Heart right ventricle (tissue), 16 donors: ENCODE data around the gene REL. TPM values are rescaled to one million over a fixed set of nuclear protein-coding genes. Genes with fewer than 3 reads are reported as not detected.
A peak's percentile ranks its signal among the peaks of the same experiment; 100 is the strongest.

Experiments used
- ATAC-seq, 8 donors: fragments of 200-7000 bp; cut with Tn5 transposase; one replicate each; pipeline ENCODE4 v1.9.1; 2020; ENCODE audit warnings: mild to moderate bottlenecking in 8 of 8, moderate library complexity in 8 of 8, moderate number of reproducible peaks in 1 of 8
- DNase-seq, 2 donors: peaks; one replicate each; pipeline ENCODE4 v3.0.0-alpha.2; 2020
- H3K27ac ChIP-seq, 10 donors: fragments of 200-600 bp; sonication (generic) in 2 of 10; one replicate each; pipeline versions ENCODE4 v1.5.0 to v1.8.0; 2020 to 2022; ENCODE audit warnings: mild to moderate bottlenecking in 3 of 10
- H3K27me3 ChIP-seq, 7 donors: fragments of 200-600 bp; one replicate each; pipeline ENCODE4 v1.8.0; 2021 to 2022; ENCODE audit warnings: mild to moderate bottlenecking in 2 of 7
- H3K36me3 ChIP-seq, 9 donors: fragments of 200-600 bp; sonication (generic) in 1 of 9; one replicate each; pipeline versions ENCODE4 v1.5.0 to v1.8.0; 2020 to 2022; ENCODE audit warnings: mild to moderate bottlenecking in 2 of 9
- H3K4me1 ChIP-seq, 9 donors: fragments of 200-600 bp; sonication (generic) in 1 of 9; one replicate each; pipeline versions ENCODE4 v1.5.0 to v1.8.0; 2020 to 2022; ENCODE audit warnings: mild to moderate bottlenecking in 4 of 9
- H3K4me3 ChIP-seq, 10 donors: fragments of 200-600 bp; sonication (generic) in 2 of 10; one replicate each; pipeline versions ENCODE4 v1.5.0 to v1.8.0; 2020 to 2022; ENCODE audit warnings: mild to moderate bottlenecking in 7 of 10, moderate library complexity in 2 of 10
- H3K9me3 ChIP-seq, 11 donors: fragments of 200-600 bp in 10 of 11; sonication (generic) in 2 of 11; one replicate each; pipeline versions ENCODE4 v1.5.0 to v1.8.0; 2013 to 2022; ENCODE audit warnings: mild to moderate bottlenecking in 2 of 11, control low read depth in 1 of 11, moderate library complexity in 1 of 11
- CTCF ChIP-seq, 9 donors: fragments of 200-600 bp; sonication (generic) in 2 of 9; IDR thresholded peaks; one replicate each; pipeline versions ENCODE4 v1.5.0 to v1.8.0; 2021 to 2022; ENCODE audit warnings: antibody characterized with exemption in 9 of 9, mild to moderate bottlenecking in 5 of 9, moderate library complexity in 1 of 9
- WGBS, 2 donors: extraction: QIAGEN DNeasy Blood & Tissue Kit; methylation state at CpG; one replicate each; pipeline ENCODE4 v1.1.7; 2013; ENCODE audit warnings: inconsistent platforms in 1 of 2; 5-methylcytosine and 5-hydroxymethylcytosine counted together
- intact Hi-C, 10 donors: fragments of 100-400 bp; cut with DNase I; formaldehyde crosslinking; loops; one replicate each; pipeline versions ENCODE4 v1.11.1 to v1.14.2; 2022
- polyA plus RNA-seq, 2 donors: library from polyadenylated mRNA; stranded (reverse); fragments of 200-250 nt; gene quantifications; one replicate each; pipeline ENCODE4 v1.2.3, GENCODE V29; 2013
- total RNA-seq, 10 donors: library from RNA; stranded (reverse); fragmentation: NEBNext Ultra II Directional in 3 of 10; extraction: Animal tissue kit (Norgen Biotek cat#: 25700) in 3 of 10; gene quantifications; one replicate each; pipeline versions ENCODE4 v1.2.1 to v1.2.4, GENCODE V29; 2021 to 2023
- donor health status: Arrhythmogenic right ventricular cardiomyopathy.
- donor health status: ischemic (EF 13 %, LVEDD 7.1; RV severe dilation, severe dysfunction).
- donor health status: healthy with polysubstance abuse.
- donor health status: DM: no; HTN: yes; CAD: no.
- donor health status: DM: no; HTN: no; CAD: no.
- donor health status: ischemic (EF 25% LVEDD 6.9; RV normal size, moderate dysfunction).
- donor health status: ischemic (EF 25% LVEDD 5.7; RV mildly dilated, moderate dysfunction).
- donor health status: healthy.
- donor health status: DM: yes; HTN: yes; CAD: no.
- donor health status: Ischemic cardiomyopathy.
- donor health status: ischemic (EF 35%, LVEDD 5.7; RV mildly dilated, moderate dysfunction).
- donor health status: nonischemic (EF 11% LVEDD 7.7; RV severe dilation, severe dysfunction).
- donor health status: DM: yes; HTN: yes; CAD: no.
- donor health status: PGD.
- donor health status: ischemic (EF 29% LVEDD 5.4; RV normal size, mild dysfunction).
- donor health status: nonischemic (EF 23%, LVEDD 6.1; RV moderate dilation, normal function).

REL gene
- total and polyA plus RNA-seq, 12 donors = 0.49 to 11.7 (median 6.4) TPM

- Histone ChIP-seq H3K9me3 (no peaks in the 10 kb centered on the region), H3K4me3 (peak overlapping the region; percentile 67 to 98 (median 84)), H3K4me1 (peaks cover 0 to 55% (median 42%) of the 10 kb centered on the region in 9 donors), H3K27me3 (no peaks in the 10 kb centered on the region), H3K36me3 (no peaks in the 10 kb centered on the region), H3K27ac (peak overlapping the region in 9 of 10 donors; percentile 92 to 99 (median 97))
- intact Hi-C loops = loop anchor here in 3 of 10 donors (5.0 to 10.0 kb wide), 4 partner anchors 76 to 126 kb away; partner anchors contain the start of gene PAPOLG (in 1 of the 3)
- 17 to 20% methylated on average over 8 of the region's 8 CpGs for WGBS, 2 donors
- no peak for DNase-seq
- TF ChIP-seq CTCF (IDR thresholded peaks at IDR 0.05) = no peak
- ATAC-seq = peak in 1 of 8 donors; percentile 20
Measured at GRCh38 chr2:60882971-60883753, 1.8 kb downstream of the REL start.

DNA sequence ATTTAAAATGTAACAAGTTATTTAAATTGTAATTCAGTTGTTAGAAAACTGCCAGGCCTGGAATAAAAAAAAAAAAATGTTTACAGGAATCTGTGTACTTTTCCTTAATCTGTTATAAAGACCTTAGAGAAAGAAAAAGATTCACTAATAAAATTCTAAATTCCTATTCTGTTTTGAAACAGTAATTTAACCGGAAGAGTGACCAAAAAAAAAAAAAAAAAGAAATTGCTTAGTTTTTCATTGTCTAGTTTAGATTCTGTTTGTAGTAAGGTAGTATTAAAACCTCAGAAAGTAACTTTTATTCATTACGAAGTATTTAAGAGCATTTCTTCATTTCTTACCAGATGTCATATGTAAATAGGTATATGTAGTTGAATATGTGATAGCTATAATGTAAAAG lies 2.5 kb downstream of the REL start:
- ATAC-seq (no peak), DNase-seq (no peak)
- peaks cover 0 to 61% (median 42%) of the 10 kb centered on the region in 9 donors for H3K4me1 ChIP-seq
- peak overlapping the region in 6 of 10 donors; percentile 40 to 99 (median 96) for H3K27ac ChIP-seq
- H3K27me3 ChIP-seq = no peaks in the 10 kb centered on the region
- TF ChIP-seq CTCF (IDR thresholded peaks at IDR 0.05) = no peak
- peak overlapping the region in 7 of 10 donors; percentile 2 to 98 (median 84) for H3K4me3 ChIP-seq
- no peaks in the 10 kb centered on the region for H3K36me3 ChIP-seq
- no peaks in the 10 kb centered on the region for H3K9me3 ChIP-seq
- intact Hi-C loops = loop anchor here in 3 of 10 donors (5.0 to 10.0 kb wide), 4 partner anchors 77 to 127 kb away; partner anchors contain the start of gene PAPOLG (in 1 of the 3)
- WGBS, 2 donors = 64 to 71% methylated on average over 2 of the region's 2 CpGs

DNA sequence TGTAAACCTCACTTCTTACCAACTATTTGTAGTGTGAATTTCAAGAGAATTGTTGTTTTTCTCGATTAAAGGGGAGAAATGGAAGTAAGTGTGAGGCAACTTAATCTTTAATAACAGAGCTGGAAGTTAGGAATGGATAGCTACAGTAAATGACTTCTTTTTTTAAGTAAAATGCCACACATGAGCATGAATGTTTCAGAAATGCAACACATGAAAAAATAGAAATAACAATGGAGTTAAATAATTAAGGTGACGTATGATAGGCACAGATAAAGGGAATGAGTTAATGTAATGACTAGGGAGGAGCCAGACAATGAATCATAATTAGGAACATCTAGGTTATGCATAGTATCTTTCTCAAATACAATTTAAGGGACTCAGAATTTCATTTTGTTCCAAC lies 3.4 kb downstream of the REL start:
- Histone ChIP-seq H3K27ac (peak overlapping the region in 6 of 10 donors; percentile 40 to 99 (median 96)), H3K27me3 (no peaks in the 10 kb centered on the region), H3K9me3 (no peaks in the 10 kb centered on the region), H3K4me1 (peaks cover 0 to 63% (median 42%) of the 10 kb centered on the region in 9 donors), H3K36me3 (no peaks in the 10 kb centered on the region), H3K4me3 (peak overlapping the region in 5 of 10 donors; percentile 4 to 98 (median 84))
- WGBS, 2 donors = 40 to 58% methylated on average over 2 of the region's 2 CpGs
- no peak for TF ChIP-seq CTCF (IDR thresholded peaks at IDR 0.05)
- DNase-seq (no peak), ATAC-seq (no peak)
- intact Hi-C loops = loop anchor here in 3 of 10 donors (5.0 to 10.0 kb wide), 4 partner anchors 77 to 127 kb away; partner anchors contain the start of gene PAPOLG (in 1 of the 3)

GRCh38 chr2:60885683-60886082 lies 4.3 kb downstream of the REL start:
- Histone ChIP-seq H3K36me3 (no peaks in the 10 kb centered on the region), H3K4me3 (peak overlapping the region in 1 of 10 donors; percentile 84), H3K9me3 (no peaks in the 10 kb centered on the region), H3K27me3 (no peaks in the 10 kb centered on the region), H3K4me1 (peaks cover 0 to 58% (median 39%) of the 10 kb centered on the region in 9 donors), H3K27ac (peak overlapping the region in 4 of 10 donors; percentile 7 to 99 (median 96))
- ATAC-seq = no peak
- TF ChIP-seq CTCF (IDR thresholded peaks at IDR 0.05) = no peak
- WGBS, 2 donors = 51 to 68% methylated on average over 2 of the region's 2 CpGs
- intact Hi-C loops = loop anchor here in 2 of 10 donors (10.0 kb wide), 2 partner anchors 91 to 109 kb away; no protein-coding TSS in a partner anchor
- no peak for DNase-seq
